ENCODE data around the gene RAE1.
"Not testable (repeated sequence)": the region's sequence is repeated elsewhere in the genome, so short reads cannot be mapped to it uniquely, and the experiment has no call there.

The RAE1 gene

DNA sequence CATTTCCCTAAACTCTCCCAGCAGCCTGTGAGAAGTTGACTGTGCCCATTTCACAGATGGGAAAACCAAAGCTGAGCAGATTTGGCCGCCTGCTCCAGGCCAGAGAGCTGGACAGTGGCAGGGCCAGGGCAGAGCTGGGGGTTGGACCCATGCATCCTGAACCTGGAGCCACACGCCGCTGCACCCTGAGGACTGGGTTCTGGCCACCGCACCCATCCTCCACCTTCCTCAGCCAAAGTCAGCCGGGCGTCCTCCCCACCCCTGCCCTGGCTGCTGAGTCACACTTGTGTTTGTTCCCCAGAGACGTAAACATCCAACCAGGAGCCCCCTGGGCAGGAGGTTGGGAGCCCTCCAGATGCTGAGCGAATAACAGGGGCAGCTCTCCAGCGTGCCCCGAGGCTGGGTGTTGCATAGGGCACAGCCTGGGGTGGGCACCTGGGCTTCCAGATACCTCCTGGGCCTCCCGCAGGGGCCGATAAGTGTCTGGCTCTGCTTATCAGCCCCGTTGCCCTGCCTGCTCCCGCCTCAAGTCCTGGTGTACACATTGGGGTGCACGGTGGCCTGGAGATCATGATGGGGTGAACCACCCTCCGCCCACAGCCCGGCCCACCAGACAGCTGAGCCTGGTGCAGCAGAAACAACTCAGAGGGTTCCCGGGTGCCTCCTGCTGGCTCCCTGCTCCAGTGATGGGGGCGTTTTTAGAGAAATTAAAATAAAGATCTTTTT is 64.0 kb downstream of the RAE1 start:
- DNase-seq (ENCODE audit: low spot score), result no peak

- DNase-seq (ENCODE audit: low spot score), result no peak
Measured at GRCh38 chr20:57415771-57416170, 64.7 kb downstream of the RAE1 start.

DNA sequence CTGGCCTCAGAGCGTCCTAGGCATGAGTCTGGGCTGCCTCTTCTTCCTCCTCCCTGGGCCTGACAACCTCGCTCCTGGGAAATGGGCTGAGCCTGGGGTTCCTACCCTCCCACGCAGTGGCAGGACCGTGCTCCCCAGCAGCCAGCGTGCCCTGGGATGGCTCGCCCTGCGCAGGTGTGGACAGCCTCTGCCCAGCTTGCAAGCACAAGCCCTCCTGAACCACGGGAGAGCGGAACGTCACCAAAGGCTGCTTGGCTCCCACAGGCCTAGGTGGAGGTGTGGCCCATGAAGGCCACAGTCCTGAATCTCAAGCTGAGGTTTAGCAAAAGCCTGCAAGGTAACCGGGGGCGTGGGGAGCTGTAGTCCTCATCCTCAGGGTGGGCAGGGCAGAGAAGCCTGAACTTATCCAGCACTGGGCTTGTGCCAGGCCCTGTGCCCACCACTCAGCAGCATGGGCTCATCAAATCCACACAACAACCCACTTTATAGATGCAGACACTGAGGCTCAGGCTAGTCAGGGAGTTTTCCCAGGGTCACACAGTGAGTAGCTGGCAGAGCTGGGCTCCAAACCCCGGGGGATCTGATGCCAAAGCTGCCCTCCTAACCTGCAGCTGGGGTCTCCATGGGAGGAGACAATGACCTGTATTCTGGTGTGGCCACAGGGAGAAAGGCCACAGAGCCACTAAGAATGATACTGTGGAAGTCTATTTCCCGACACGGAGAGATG is 65.4 kb downstream of the RAE1 start:
- DNase-seq (ENCODE audit: low spot score), result no peak

DNA sequence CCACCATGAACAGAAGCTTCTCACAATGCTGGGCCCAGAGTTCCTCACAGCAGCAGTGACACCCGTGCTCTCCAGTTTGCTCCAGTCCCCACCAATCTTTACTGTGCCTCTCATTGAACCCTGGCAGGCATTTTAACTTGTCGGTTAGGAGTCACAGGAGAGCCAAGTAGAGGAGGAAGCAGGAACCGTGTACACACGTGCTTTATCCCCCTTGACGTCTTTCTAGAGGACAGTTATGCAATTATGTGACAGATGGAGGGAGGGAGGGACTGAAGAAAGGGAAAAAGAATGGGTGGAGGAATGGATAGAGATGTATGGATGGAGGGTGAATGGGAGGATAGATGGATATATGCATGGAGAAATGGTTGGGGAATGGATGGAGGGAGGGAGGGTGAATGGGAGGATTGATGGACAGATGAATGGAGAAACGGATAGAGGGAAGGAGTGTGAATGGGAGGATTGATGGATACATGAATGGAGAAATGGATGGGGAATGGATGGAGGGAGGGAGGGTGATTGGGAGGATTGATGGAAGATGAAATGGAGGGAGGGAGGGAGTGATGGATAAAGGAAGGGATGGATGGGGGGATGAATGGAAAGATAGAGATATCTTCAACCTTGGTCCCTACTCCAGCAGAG is 66.1 kb downstream of the RAE1 start:
- no peak for DNase-seq (ENCODE audit: low spot score)

DNA sequence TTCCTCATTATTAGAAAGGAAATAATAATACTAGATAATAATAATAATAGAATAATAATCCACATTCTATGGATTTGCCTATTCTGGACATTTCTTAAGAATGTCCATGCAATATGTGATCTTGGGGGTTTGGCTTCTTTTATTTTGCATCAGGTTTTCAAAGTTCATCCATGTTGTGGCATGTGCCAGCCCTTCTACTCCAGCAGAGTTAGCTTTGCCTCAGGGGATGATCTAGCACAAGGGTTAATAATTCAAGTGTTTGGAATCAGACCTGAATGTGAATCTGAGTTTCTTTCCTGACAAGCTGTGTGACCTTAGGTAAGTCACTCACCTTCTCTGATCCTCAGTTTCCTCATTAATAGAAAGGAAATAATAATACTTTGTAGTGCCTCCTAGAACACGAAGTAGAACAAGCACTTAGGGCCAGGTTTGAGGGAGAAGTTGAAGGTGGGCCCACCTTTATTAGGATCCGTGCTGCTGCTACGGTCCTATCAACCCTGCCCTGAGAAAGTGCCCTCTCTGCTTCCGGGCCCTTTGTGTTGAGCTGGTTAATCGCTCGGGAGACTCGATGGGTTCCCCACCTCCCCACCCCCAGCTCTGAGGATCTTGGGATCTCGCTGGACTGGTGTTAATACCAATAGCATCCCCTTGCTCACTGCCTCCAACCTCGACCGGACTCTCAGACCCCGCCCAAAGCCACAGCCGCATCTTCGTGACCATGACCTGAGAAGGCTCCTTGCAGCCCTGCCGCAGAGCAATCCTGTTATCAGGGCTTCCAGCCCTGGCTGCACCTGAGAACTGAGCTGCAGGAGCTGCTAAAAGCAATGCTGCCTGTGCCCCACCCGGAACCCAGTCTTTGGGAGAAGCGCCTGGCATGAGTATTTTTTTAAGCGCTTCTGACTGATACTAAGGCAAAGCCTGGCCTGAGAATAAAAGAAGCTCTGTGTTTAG is 67.0 kb downstream of the RAE1 start:
- DNase-seq (ENCODE audit: low spot score), result no peak

GRCh38 chr20:57419479-57419878 is 68.4 kb downstream of the RAE1 start:
- not testable (repeated sequence) for DNase-seq (ENCODE audit: low spot score)

- DNase-seq (ENCODE audit: low spot score), result no peak
Measured at GRCh38 chr20:57420571-57421252, 69.7 kb downstream of the RAE1 start.

DNA sequence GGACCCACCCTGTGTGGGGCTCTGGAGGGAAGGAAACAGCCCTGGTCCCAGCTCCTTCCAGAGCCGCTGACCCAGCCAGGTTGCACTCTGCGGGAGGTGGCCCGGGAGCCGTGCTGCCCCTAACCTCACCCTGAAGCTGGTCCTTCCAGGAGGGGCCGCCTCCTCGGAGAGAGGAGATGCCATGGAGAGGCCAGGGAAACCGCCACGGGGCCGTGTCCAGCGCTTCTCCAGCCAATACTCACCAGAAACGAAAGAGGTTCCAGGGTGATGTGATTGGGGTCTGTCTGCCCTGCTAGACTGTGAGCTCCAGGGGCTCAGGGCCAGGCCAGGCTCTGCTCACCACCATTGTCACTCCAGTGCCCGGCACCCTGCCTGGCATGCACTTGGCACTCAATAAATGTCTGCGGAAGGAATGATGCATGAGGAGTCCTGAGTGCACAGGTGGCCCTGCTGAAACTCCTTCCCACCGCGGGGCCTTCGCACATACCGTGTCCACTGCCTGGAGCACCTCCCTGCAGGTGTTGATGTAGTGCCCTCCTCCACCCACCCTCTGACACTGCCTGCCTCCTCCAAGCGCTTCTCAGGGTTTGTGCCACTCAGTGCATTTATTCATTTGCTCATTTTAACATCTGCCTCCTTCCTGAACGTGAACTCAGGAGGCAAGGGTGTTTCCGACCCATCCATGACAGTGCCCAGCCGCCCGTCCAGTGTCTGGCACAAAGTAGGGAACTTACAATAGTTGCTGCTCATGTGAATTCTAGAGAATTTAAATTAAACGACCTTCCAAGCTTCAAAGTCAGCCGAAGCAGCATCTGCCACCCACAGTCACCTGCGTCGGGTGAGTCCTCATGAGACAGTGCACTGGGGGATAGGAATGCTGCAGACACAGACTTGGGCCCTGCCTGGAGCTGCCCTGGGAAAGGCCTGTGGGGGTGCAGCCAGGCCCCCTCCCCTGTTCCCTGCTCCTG is 70.5 kb downstream of the RAE1 start:
- DNase-seq (ENCODE audit: low spot score), result no peak

- no peak for DNase-seq (ENCODE audit: low spot score)
Measured at GRCh38 chr20:57422254-57422653, 71.2 kb downstream of the RAE1 start.

DNA sequence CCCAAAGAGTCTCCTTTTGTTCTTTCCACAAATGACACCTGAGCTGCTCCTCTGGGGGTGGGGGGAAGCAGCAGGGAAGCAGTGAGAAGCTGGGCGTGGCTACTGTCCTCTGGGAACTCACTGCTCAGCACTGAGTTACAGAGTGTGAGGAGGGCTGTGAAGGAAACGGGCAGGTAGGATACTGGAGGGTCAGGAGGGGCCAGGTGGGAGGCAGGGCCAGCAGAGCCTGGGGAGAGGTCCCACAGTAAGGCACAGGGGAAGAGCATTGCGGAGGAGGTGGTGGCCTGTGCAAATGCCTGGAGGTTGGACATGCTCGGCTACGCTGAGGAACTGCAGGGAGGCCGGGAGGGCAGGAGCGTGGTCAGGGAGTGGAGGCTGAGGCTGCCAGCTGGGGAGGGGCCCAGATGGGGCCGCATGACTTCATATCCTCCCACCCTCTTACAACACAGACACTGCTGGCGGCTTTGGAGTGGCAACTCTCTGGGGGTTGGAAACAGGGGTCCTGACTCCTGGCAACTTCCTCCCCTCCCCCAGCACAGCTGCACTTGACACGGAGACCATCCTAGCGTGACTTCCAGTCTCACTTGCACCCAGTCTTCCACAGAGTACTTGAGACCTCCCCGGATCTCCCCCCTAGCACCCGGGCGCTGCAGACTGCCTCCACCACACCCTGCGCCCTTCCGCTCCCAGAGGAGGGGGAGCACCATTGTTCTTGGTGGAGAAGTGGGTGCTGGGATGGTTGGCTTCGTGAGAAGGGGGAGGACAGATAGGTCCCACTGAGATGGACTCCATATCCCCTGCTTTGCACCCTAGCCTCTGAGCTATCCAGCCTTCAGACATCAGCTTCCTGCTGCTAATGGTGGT is 74.3 kb downstream of the RAE1 start:
- DNase-seq (ENCODE audit: low spot score), result no peak

GRCh38 chr20:57426271-57426689 is 75.2 kb downstream of the RAE1 start:
- no peak for DNase-seq (ENCODE audit: low spot score)

DNA sequence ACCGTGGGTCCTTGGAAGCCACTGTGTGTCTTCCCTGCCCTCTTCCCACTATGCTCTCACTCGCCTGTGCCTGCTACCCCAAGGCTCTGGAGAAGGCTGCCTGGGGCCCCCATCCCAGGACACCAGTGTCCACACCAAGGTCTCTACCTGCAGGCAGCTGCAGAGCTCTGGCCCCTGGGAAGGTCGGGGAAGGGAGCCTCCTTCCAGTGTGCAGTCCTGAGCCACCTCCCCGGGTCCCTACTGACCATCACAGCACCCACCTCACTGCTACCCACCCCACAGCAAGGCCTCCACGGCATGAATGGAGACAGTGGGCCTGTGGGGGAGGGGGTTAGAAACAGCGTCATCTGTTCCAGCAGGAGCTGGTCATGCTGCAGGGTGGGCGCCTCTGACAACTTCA is 75.8 kb downstream of the RAE1 start:
- no peak for DNase-seq (ENCODE audit: low spot score)

DNA sequence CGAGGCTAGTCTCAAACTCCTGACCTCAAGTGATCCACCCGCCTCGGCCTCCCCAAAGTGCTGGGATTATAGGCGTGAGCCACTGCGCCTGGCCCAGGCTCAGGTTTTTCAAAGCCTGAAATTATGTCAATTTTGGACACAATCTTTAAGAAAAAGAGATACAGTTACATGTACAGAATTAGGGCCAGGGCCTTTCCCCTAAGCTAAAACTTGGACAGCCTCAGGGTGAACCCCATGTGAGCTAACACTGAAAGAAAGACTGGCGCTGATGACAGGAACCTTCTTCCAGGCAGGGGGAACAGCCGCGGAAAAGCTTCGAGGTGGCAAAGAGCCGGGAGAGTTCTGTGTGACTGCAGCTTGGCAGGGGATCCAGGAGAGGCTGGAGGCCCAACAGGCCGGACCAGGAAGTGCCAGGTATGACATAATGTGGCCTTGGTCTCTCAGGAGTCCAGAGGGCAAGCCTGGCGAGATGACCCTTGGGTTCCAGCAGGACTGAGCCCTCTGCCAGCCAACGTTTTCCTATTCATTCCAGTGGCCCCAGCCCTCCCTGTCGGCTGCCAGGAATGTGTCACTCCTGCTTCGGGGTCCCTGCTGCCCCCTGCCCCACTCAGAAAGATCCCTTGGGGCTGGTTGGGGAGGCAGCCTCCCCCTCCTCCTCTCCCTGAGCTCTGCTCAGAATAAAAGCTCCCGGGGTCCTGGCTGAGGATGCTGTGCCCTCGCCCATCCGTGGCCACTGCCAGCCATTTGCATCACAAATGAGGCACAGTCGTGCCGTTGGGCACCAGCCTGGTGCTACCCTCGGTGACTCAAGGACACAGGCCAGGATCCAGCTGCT is 77.5 kb downstream of the RAE1 start:
- no peak for DNase-seq (ENCODE audit: low spot score)

Data from left forelimb (tissue), 1 donor.